Prostate gland (tissue), 2 donors: ENCODE measurements around the gene PRKD2.

Experiments
- POLR2A ChIP-seq: fragments of 450-650 bp; IDR thresholded peaks from one replicate; pipeline ENCODE4 v1.6.1; 2016; ENCODE audit warnings: antibody characterized with exemption, mild to moderate bottlenecking
- POLR2AphosphoS5 ChIP-seq: sonication (generic); formaldehyde crosslinking; IDR thresholded peaks from one replicate; pipeline ENCODE4 v1.6.1; 2017; ENCODE audit warnings: antibody characterized with exemption
- TF ChIP-seq, protein P1 (sequence below), 4 experiments: fragments of 200-600 bp in 2 of 4; fragments of 450-650 bp in 2 of 4; sonication (generic) in 2 of 4; IDR thresholded peaks; 1 replicate in 3 of 4; 2 replicates in 1 of 4; pipeline ENCODE4 v1.5.1; 2016 to 2019; ENCODE audit warnings: antibody characterized with exemption in 4 of 4, mild to moderate bottlenecking in 2 of 4, moderate library complexity in 2 of 4

DNA sequence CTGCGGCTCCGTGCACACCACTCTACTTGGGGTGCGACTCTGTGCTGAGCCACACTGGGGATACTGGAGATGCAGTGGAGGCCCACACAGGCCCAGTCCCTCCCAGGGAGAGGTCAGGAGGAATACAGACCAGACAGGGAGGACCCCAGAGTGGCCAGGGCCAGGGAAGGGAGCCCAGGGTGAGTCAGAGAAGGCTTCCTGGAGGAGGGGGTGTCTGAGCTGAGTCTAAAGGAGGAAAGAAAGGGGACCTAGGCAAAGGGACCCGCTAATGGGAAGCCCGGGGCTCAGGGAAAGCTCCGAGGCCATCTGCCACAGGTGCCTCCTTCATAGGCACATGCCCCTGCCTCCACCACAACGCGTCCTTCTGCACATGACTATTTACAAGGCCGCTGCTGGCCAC lies 13.3 kb upstream of the PRKD2 start:
- TF ChIP-seq POLR2A, result no peak
- TF ChIP-seq, protein P1, sequence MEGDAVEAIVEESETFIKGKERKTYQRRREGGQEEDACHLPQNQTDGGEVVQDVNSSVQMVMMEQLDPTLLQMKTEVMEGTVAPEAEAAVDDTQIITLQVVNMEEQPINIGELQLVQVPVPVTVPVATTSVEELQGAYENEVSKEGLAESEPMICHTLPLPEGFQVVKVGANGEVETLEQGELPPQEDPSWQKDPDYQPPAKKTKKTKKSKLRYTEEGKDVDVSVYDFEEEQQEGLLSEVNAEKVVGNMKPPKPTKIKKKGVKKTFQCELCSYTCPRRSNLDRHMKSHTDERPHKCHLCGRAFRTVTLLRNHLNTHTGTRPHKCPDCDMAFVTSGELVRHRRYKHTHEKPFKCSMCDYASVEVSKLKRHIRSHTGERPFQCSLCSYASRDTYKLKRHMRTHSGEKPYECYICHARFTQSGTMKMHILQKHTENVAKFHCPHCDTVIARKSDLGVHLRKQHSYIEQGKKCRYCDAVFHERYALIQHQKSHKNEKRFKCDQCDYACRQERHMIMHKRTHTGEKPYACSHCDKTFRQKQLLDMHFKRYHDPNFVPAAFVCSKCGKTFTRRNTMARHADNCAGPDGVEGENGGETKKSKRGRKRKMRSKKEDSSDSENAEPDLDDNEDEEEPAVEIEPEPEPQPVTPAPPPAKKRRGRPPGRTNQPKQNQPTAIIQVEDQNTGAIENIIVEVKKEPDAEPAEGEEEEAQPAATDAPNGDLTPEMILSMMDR (IDR thresholded peaks at IDR 0.05), result no peak
- no peak for TF ChIP-seq POLR2AphosphoS5
